CD4-positive, alpha-beta T cell treated with Interleukin-1 beta for 1 hour (primary cell): ENCODE data around the gene SETD7.
A peak's percentile ranks its signal among the peaks of the same experiment; 100 is the strongest.
"Not testable (repeated sequence)": the region's sequence is repeated elsewhere in the genome, so short reads cannot be mapped to it uniquely, and the experiment has no call there.

Experiments used
- DNase-seq, 2 donors: peaks; one replicate each; pipeline ENCODE4 v3.0.0-alpha.2; 2020 to 2022

The SETD7 gene

DNA sequence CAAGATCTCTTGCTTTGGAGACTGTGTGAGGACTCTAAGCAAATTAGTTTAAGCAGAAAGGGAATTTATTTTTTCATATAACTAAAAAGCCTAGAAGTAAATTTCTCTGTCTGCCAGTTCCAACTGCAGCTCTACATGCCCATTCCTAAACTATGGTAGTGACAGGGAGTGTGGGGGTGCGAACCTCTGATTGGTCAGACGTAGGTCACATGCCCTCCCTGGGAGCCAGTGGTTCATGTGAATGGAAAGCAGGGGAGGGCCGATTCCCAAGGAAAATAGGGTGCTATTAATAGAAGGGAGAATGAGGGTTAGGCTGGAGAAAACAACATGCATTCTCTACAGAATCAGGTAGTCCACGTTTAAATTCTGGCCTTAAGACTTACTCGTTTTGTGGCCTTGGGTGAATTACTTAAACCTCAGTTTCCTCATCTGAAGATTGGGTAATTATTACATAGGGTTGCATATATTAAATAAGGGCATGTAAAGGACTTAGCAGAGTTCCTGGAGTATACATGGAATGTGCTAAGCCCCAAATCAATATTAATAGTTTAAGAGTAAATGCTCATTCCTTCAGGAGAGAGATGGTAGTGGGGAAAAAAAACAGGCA lies 94.9 kb downstream of the SETD7 start:
- DNase-seq = no peak

- no peak for DNase-seq
These were observed 95.5 kb downstream of the SETD7 start for GRCh38 chr4:139460565-139460964.

DNA sequence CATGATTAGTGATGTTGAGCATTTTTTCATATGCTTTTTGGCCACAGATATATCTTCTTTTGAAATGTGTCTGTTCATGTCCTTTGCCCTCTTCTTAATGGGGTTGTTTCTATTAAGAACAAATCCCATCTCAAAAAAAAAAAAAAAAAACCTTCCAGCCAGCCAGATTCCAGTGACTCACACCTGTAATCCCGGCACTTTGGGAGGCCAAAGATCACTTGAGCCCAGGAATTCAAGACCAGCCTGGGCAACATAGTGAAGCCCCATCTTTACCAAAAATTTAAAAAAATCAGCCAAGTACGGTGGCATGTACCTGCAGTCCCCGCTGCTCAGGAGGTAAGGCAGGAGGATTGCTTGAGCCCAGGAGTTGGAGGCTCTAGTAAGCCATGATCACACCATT lies 97.0 kb downstream of the SETD7 start:
- no peak for DNase-seq

GRCh38 chr4:139458543-139458942 lies 97.5 kb downstream of the SETD7 start:
- DNase-seq = no peak

DNA sequence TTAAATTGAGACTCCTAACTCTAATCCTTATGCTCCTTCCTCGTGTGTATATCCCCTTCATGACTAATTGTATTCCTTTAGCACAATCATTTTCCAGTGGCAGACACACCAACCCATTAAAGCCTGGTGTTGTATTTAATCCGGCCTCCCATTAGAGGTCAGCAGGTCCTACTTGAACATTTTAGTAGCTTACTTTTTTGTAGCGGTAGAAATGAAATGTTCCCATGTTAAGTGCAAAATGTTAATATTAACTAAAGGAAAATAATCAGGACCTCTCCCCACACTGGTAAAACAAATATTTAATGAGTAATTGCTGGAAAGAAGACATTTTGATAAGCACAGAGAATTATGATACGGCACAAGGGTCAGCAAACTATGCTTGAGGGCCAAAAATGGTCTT lies 98.7 kb downstream of the SETD7 start:
- DNase-seq = no peak

DNA sequence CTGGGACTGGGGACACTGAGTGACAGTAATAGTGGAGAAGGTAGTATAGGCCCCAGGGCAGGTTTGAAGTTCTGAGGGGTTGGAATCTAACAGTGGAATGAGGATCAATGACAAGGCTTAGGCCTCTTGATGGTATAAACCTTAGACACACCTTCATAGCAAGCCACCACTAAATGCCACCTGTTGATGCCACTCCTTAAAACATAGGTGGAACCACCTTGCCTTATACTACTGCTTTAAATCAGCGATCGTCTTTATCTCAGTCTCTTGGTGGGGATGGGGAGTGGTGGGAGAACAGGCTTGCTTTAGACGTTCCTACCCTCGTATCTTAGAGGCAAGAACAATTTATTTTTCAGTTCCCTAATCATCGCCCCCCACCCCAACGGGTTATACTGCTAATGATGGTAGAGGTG lies 100.9 kb downstream of the SETD7 start:
- DNase-seq = no peak

DNA sequence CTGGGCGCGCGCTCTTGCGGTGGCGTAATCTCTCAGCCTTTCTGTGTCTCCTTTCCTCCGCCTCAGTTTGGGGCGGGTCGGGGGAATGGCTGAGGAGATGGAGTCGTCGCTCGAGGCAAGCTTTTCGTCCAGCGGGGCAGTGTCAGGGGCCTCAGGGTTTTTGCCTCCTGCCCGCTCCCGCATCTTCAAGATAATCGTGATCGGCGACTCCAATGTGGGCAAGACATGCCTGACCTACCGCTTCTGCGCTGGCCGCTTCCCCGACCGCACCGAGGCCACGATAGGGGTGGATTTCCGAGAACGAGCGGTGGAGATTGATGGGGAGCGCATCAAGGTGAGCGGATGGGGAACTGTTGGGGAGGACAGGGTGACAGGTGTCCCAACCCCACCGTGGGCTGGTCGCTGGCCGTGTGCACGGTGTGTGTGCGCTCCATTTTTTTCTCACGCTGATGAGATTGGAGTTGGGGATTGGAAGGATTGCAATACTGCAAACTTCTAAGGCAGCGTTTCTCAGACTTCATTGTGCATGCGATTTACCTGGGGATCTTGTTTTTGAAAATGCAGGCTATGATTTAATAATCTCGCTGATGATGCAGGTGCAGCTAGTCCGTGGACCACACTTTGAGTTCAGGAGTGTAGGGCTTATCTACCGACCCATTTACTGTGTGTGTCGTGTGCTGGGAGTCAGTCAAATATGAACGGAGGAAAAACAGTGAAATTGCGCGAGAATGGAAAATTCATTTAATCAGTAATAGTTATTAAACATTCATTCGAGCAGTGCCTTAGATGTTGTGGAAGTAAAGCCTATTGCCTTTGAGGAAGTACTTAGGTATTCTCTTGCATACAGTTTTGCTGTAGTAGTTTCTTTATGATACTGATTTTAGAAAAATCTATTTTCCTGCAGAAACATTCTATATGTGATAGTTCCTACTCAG lies 101.6 kb downstream of the SETD7 start, which contains the start of gene RAB33B:
RAB33B (plus strand) TSS at position 11 of the 935 bp plus-strand sequence; CDS start at position 86, 75 bp downstream.
- DNase-seq = no peak

GRCh38 chr4:139453371-139454110 lies 102.5 kb downstream of the SETD7 start:
- peak; percentile 96 to 97 for DNase-seq

- DNase-seq = peak; percentile 80 to 85
These were observed 103.0 kb downstream of the SETD7 start for GRCh38 chr4:139453041-139453370.

GRCh38 chr4:139451997-139452396 lies 104.0 kb downstream of the SETD7 start:
- DNase-seq = no peak

DNA sequence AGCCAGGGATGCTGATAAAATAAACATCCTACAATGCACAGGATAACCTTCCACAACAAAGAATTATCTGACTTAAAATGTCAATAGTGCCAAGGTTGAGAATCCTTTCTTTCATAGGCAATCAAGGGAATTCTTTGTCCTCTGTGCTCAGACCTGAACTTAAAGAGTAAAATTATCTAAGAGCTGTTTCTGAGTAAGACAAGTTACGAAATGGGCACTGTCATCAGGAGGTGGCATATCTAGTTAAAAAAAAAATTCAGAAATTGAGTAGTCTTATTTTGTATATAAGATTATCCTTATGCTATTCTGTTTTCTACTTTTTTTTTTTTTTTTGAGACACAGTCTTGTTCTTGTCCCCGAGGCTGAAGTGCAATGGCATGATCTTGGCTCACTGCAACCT lies 105.4 kb downstream of the SETD7 start:
- DNase-seq = no peak

DNA sequence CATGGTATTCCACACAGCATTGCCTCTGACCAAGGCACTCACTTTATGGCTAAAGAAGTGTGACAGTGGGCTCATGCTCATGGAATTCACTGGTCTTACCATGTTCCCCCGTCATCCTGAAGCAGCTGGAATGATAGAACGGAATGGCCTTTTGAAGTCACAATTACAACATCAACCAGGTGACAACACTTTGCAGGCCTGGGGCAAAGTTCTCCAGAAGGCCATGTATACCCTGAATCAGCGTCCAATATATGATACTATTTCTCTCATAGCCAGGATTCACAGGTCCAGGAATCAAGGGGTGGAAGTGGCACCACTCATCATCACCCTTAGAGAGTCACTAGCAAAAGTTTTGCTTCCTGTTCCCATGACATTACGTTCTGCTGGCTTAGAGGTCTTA lies 108.9 kb downstream of the SETD7 start:
- DNase-seq = not testable (repeated sequence)
